Neural progenitor cell (in vitro differentiated cells): Measurements from ENCODE around the gene PDE3B. TPM values are rescaled to one million over a fixed set of nuclear protein-coding genes. Genes with fewer than 3 reads are reported as not detected.

ENCODE experiments used
- DNase-seq: peaks from one replicate; pipeline ENCODE4 v3.0.0-alpha.2; 2016; ENCODE audit warnings: low spot score
- H2AFZ ChIP-seq: fragments of 200-600 bp; sonication (generic); replicated peaks from 2 replicates; pipeline ENCODE4 v1.6.1; 2016; ENCODE audit warnings: antibody characterized with exemption
- H3F3A ChIP-seq: fragments of 200-600 bp; sonication (generic); 2 replicates; pipeline ENCODE4 v1.6.1; 2016; ENCODE audit warnings: antibody characterized with exemption, low read depth
- H3K27ac ChIP-seq: fragments of 200-600 bp; sonication (generic); 2 replicates; pipeline ENCODE4 v1.5.1; 2016; ENCODE audit warnings: mild to moderate bottlenecking
- H3K27me3 ChIP-seq: fragments of 200-600 bp; sonication (generic); 2 replicates; pipeline ENCODE4 v1.6.1; 2016; ENCODE audit warnings: mild to moderate bottlenecking, moderate library complexity
- H3K36me3 ChIP-seq: fragments of 200-600 bp; sonication (generic); 2 replicates; pipeline ENCODE4 v1.5.1; 2016
- H3K4me1 ChIP-seq: fragments of 200-600 bp; sonication (generic); 2 replicates; pipeline ENCODE4 v1.6.1; 2016; ENCODE audit warnings: mixed run types
- H3K4me2 ChIP-seq: fragments of 200-600 bp; sonication (generic); 2 replicates; pipeline ENCODE4 v1.6.1; 2016
- H3K4me3 ChIP-seq: fragments of 200-600 bp; sonication (generic); 2 replicates; pipeline ENCODE4 v1.5.1; 2016
- H3K79me2 ChIP-seq: fragments of 200-600 bp; sonication (generic); 2 replicates; pipeline ENCODE4 v1.6.1; 2016; ENCODE audit warnings: low read depth
- H3K9ac ChIP-seq: fragments of 200-600 bp; sonication (generic); 2 replicates; pipeline ENCODE4 v1.6.1; 2016
- H3K9me3 ChIP-seq: fragments of 200-600 bp; sonication (generic); 2 replicates; pipeline ENCODE4 v1.5.1; 2016; ENCODE audit warnings: low read depth
- H4K20me1 ChIP-seq: fragments of 200-600 bp; sonication (generic); 2 replicates; pipeline ENCODE4 v1.6.1; 2016; ENCODE audit warnings: low read depth
- H3K27ac Mint-ChIP-seq: 3 replicates; pipeline ENCODE4 v1.8.0; 2021; ENCODE audit warnings: mixed read lengths
- H3K27me3 Mint-ChIP-seq: 2 replicates; pipeline ENCODE4 v1.8.0; 2022; ENCODE audit warnings: low read depth, mild to moderate bottlenecking, inconsistent platforms, moderate library complexity, mixed read lengths; ENCODE audit not compliant: insufficient read depth
- H3K36me3 Mint-ChIP-seq: 3 replicates; pipeline ENCODE4 v1.8.0; 2021; ENCODE audit warnings: mixed read lengths
- H3K4me1 Mint-ChIP-seq: 3 replicates; pipeline ENCODE4 v1.8.0; 2021; ENCODE audit warnings: mixed read lengths
- H3K4me3 Mint-ChIP-seq: 3 replicates; pipeline ENCODE4 v1.8.0; 2021; ENCODE audit warnings: mild to moderate bottlenecking, moderate library complexity, mixed read lengths
- H3K9me3 Mint-ChIP-seq: 3 replicates; pipeline ENCODE4 v1.8.0; 2020; ENCODE audit warnings: mixed read lengths
- EZH2 ChIP-seq: fragments of 200-600 bp; sonication (generic); IDR thresholded peaks from 2 replicates; pipeline ENCODE4 v1.6.1; 2017; ENCODE audit warnings: antibody characterized with exemption, mild to moderate bottlenecking, moderate library complexity
- EZH2phosphoT487 ChIP-seq: fragments of 200-600 bp; sonication (generic); IDR thresholded peaks from 2 replicates; pipeline ENCODE4 v1.6.1; 2017; ENCODE audit warnings: antibody characterized with exemption
- total RNA-seq: library from RNA; depleted of rRNA; stranded (reverse); fragments of >200 nt; gene quantifications from 2 replicates; pipeline ENCODE4 v1.2.3, GENCODE V29; 2015; ENCODE audit warnings: low replicate concordance
- TF ChIP-seq, protein P1 (sequence below): fragments of 200-600 bp; sonication (generic); IDR thresholded peaks from 2 replicates; pipeline ENCODE4 v1.5.1; 2017; ENCODE audit warnings: antibody characterized with exemption, mild to moderate bottlenecking

The PDE3B gene
- total RNA-seq, 1 donor from 2014 or later: 14.3 TPM

- H4K20me1 ChIP-seq: no peaks in the 10 kb centered on the region
- Mint-ChIP-seq H3K4me3 (no peak overlapping the region), H3K4me1 (no peaks in the 10 kb centered on the region), H3K9me3 (peaks cover 22% of the 10 kb centered on the region), H3K36me3 (peaks cover 2% of the 10 kb centered on the region), H3K27me3 (no peaks in the 10 kb centered on the region), H3K27ac (no peak overlapping the region)
- H3K79me2 ChIP-seq: no peaks in the 10 kb centered on the region
- no peaks in the 10 kb centered on the region for H3K4me1 ChIP-seq
- DNase-seq: no peak
- H3K9me3 ChIP-seq: no peaks in the 10 kb centered on the region
- no peak overlapping the region for H3K9ac ChIP-seq
- TF ChIP-seq EZH2: no peak
- TF ChIP-seq, protein P1, sequence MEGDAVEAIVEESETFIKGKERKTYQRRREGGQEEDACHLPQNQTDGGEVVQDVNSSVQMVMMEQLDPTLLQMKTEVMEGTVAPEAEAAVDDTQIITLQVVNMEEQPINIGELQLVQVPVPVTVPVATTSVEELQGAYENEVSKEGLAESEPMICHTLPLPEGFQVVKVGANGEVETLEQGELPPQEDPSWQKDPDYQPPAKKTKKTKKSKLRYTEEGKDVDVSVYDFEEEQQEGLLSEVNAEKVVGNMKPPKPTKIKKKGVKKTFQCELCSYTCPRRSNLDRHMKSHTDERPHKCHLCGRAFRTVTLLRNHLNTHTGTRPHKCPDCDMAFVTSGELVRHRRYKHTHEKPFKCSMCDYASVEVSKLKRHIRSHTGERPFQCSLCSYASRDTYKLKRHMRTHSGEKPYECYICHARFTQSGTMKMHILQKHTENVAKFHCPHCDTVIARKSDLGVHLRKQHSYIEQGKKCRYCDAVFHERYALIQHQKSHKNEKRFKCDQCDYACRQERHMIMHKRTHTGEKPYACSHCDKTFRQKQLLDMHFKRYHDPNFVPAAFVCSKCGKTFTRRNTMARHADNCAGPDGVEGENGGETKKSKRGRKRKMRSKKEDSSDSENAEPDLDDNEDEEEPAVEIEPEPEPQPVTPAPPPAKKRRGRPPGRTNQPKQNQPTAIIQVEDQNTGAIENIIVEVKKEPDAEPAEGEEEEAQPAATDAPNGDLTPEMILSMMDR: no peak
- no peak for TF ChIP-seq EZH2phosphoT487
- H3K4me2 ChIP-seq: no peak overlapping the region
- no peak overlapping the region for H2AFZ ChIP-seq
- no peak overlapping the region for H3K27ac ChIP-seq
- no peaks in the 10 kb centered on the region for H3K27me3 ChIP-seq
- peaks cover 8% of the 10 kb centered on the region for H3K36me3 ChIP-seq
- no peak overlapping the region for H3K4me3 ChIP-seq
- H3F3A ChIP-seq: no peaks in the 10 kb centered on the region
Measured at GRCh38 chr11:14702760-14703159, 59.2 kb downstream of the PDE3B start.

- H3K27ac Mint-ChIP-seq: no peak overlapping the region
- no peak for DNase-seq
- Histone ChIP-seq H3K36me3 (peaks cover 8% of the 10 kb centered on the region), H4K20me1 (no peaks in the 10 kb centered on the region), H3K4me3 (no peak overlapping the region), H3F3A (no peaks in the 10 kb centered on the region), H3K9me3 (no peaks in the 10 kb centered on the region), H3K4me2 (no peak overlapping the region), H3K79me2 (no peaks in the 10 kb centered on the region), H2AFZ (no peak overlapping the region), H3K9ac (no peak overlapping the region), H3K27me3 (no peaks in the 10 kb centered on the region), H3K4me1 (no peaks in the 10 kb centered on the region), H3K27ac (no peak overlapping the region)
- peaks cover 2% of the 10 kb centered on the region for H3K36me3 Mint-ChIP-seq
- TF ChIP-seq, protein P1: no peak
- no peak for TF ChIP-seq EZH2
- TF ChIP-seq EZH2phosphoT487: no peak
- no peak overlapping the region for H3K4me3 Mint-ChIP-seq
- peaks cover 2% of the 10 kb centered on the region for H3K27me3 Mint-ChIP-seq
- H3K9me3 Mint-ChIP-seq: peaks cover 26% of the 10 kb centered on the region
- H3K4me1 Mint-ChIP-seq: no peaks in the 10 kb centered on the region
Measured at GRCh38 chr11:14703731-14704130, 60.1 kb downstream of the PDE3B start.

GRCh38 chr11:14705067-14705466, 61.5 kb downstream of the PDE3B start:
- Histone ChIP-seq H3K36me3 (peaks cover 8% of the 10 kb centered on the region), H3K9me3 (no peaks in the 10 kb centered on the region), H3K4me2 (no peak overlapping the region), H4K20me1 (no peaks in the 10 kb centered on the region), H3K79me2 (no peaks in the 10 kb centered on the region), H3K9ac (no peak overlapping the region), H3F3A (no peaks in the 10 kb centered on the region), H3K4me3 (no peak overlapping the region), H2AFZ (no peak overlapping the region), H3K27me3 (no peaks in the 10 kb centered on the region), H3K27ac (no peak overlapping the region), H3K4me1 (no peaks in the 10 kb centered on the region)
- peaks cover 28% of the 10 kb centered on the region for H3K9me3 Mint-ChIP-seq
- H3K27ac Mint-ChIP-seq: no peak overlapping the region
- no peaks in the 10 kb centered on the region for H3K4me1 Mint-ChIP-seq
- TF ChIP-seq EZH2phosphoT487 (no peak), EZH2 (no peak)
- TF ChIP-seq, protein P1: no peak
- H3K4me3 Mint-ChIP-seq: no peak overlapping the region
- no peak for DNase-seq
- peaks cover 2% of the 10 kb centered on the region for H3K36me3 Mint-ChIP-seq
- H3K27me3 Mint-ChIP-seq: peaks cover 2% of the 10 kb centered on the region
